DOHH2 (cell line): ENCODE measurements around the gene CYB5RL.

Experiments
- EZH2phosphoT487 ChIP-seq: fragments of 200-600 bp; sonication (generic); IDR thresholded peaks from 2 replicates; pipeline ENCODE4 v1.6.1; 2017; ENCODE audit warnings: borderline replicate concordance, mild to moderate bottlenecking, antibody characterized with exemption, low read length, moderate library complexity, mixed read lengths
- TF ChIP-seq, protein P1 (sequence below): fragments of 200-600 bp; sonication (generic); IDR thresholded peaks from one replicate; pipeline ENCODE4 v1.5.1; 2014; ENCODE audit warnings: antibody characterized with exemption, mild to moderate bottlenecking, low read depth, low read length; ENCODE audit not compliant: poor library complexity, severe bottlenecking

GRCh38 chr1:54180701-54181360, 19.0 kb downstream of the CYB5RL start:
- TF ChIP-seq, protein P1, sequence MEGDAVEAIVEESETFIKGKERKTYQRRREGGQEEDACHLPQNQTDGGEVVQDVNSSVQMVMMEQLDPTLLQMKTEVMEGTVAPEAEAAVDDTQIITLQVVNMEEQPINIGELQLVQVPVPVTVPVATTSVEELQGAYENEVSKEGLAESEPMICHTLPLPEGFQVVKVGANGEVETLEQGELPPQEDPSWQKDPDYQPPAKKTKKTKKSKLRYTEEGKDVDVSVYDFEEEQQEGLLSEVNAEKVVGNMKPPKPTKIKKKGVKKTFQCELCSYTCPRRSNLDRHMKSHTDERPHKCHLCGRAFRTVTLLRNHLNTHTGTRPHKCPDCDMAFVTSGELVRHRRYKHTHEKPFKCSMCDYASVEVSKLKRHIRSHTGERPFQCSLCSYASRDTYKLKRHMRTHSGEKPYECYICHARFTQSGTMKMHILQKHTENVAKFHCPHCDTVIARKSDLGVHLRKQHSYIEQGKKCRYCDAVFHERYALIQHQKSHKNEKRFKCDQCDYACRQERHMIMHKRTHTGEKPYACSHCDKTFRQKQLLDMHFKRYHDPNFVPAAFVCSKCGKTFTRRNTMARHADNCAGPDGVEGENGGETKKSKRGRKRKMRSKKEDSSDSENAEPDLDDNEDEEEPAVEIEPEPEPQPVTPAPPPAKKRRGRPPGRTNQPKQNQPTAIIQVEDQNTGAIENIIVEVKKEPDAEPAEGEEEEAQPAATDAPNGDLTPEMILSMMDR, result no peak
- TF ChIP-seq EZH2phosphoT487, result no peak
